Measurements from ENCODE around the gene ADARB1.

- TF ChIP-seq, protein P1, sequence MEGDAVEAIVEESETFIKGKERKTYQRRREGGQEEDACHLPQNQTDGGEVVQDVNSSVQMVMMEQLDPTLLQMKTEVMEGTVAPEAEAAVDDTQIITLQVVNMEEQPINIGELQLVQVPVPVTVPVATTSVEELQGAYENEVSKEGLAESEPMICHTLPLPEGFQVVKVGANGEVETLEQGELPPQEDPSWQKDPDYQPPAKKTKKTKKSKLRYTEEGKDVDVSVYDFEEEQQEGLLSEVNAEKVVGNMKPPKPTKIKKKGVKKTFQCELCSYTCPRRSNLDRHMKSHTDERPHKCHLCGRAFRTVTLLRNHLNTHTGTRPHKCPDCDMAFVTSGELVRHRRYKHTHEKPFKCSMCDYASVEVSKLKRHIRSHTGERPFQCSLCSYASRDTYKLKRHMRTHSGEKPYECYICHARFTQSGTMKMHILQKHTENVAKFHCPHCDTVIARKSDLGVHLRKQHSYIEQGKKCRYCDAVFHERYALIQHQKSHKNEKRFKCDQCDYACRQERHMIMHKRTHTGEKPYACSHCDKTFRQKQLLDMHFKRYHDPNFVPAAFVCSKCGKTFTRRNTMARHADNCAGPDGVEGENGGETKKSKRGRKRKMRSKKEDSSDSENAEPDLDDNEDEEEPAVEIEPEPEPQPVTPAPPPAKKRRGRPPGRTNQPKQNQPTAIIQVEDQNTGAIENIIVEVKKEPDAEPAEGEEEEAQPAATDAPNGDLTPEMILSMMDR (conservative IDR thresholded peaks at IDR 0.05) = no peak
- no peak for TF ChIP-seq ZFX (IDR thresholded peaks at IDR 0.05)
Measured at GRCh38 chr21:45169682-45170081, 95.3 kb downstream of the ADARB1 start.

Measured in C4-2B (cell line).